GM12878 (cell line): ENCODE measurements around the gene THRAP3.

ENCODE experiments used
- ATF2 ChIP-seq: IDR thresholded peaks from 2 replicates; pipeline ENCODE4 v1.6.1; 2012; ENCODE audit warnings: low read length, inconsistent platforms
- CTCF ChIP-seq, 3 experiments: IDR thresholded peaks in 2 of 3; conservative IDR thresholded peaks in 1 of 3; 2 replicates each; pipeline ENCODE4 v1.5.1; 2011; ENCODE audit warnings: low read depth in 3 of 3, low read length in 3 of 3, mild to moderate bottlenecking in 3 of 3, control low read depth in 2 of 3, moderate library complexity in 2 of 3, inconsistent platforms in 1 of 3, mixed read lengths in 1 of 3; ENCODE audit not compliant: control insufficient read depth in 2 of 3, insufficient read depth in 1 of 3; ENCODE audit errors: extremely low read depth in 1 of 3
- EP300 ChIP-seq, 2 experiments: fragments of 150-350 bp in 1 of 2; IDR thresholded peaks; 2 replicates each; pipeline ENCODE4 v1.6.1; 2011 to 2012; ENCODE audit warnings: low read depth in 2 of 2, low read length in 2 of 2, borderline replicate concordance in 1 of 2, improper control_type of control experiment in 1 of 2, inconsistent platforms in 1 of 2; ENCODE audit not compliant: control insufficient read depth in 1 of 2
- EZH2 ChIP-seq: IDR thresholded peaks from 2 replicates; pipeline ENCODE4 v1.6.1; 2012; ENCODE audit warnings: low read depth, mild to moderate bottlenecking, control low read depth, inconsistent platforms, low read length, borderline replicate concordance; ENCODE audit not compliant: control insufficient read depth
- FOXM1 ChIP-seq: IDR thresholded peaks from 2 replicates; pipeline ENCODE4 v1.6.1; 2012; ENCODE audit warnings: low read depth, mild to moderate bottlenecking, inconsistent platforms, low read length, moderate library complexity
- NFIC ChIP-seq: IDR thresholded peaks from 2 replicates; pipeline ENCODE4 v1.6.1; 2012; ENCODE audit warnings: low read depth, mild to moderate bottlenecking, inconsistent platforms, low read length, moderate library complexity
- NFYB ChIP-seq: IDR thresholded peaks from 2 replicates; pipeline ENCODE4 v1.6.1; 2011; ENCODE audit warnings: low read depth, mild to moderate bottlenecking, low read length, improper control_type of control experiment, moderate library complexity; ENCODE audit not compliant: insufficient read depth
- TAF1 ChIP-seq: IDR thresholded peaks from 2 replicates; pipeline ENCODE4 v1.6.1; 2011; ENCODE audit warnings: mild to moderate bottlenecking, low read depth, low read length, borderline replicate concordance
- TBL1XR1 ChIP-seq: IDR thresholded peaks from 2 replicates; pipeline ENCODE4 v1.6.1; 2012; ENCODE audit warnings: low read depth, low read length, improper control_type of control experiment
- ZBTB33 ChIP-seq: fragments of 450-650 bp; IDR thresholded peaks from 2 replicates; pipeline ENCODE4 v1.6.1; 2017; ENCODE audit warnings: mild to moderate bottlenecking
- ZNF622 ChIP-seq: fragments of 450-650 bp; IDR thresholded peaks from 2 replicates; pipeline ENCODE4 v1.6.1; 2017; ENCODE audit warnings: mild to moderate bottlenecking, inconsistent platforms
- TF ChIP-seq, protein P1 (sequence below): IDR thresholded peaks from 2 replicates; pipeline ENCODE4 v1.6.1; 2011; ENCODE audit warnings: borderline replicate concordance, low read depth, mild to moderate bottlenecking, moderate library complexity, low read length; ENCODE audit not compliant: insufficient read depth, poor library complexity, severe bottlenecking

DNA sequence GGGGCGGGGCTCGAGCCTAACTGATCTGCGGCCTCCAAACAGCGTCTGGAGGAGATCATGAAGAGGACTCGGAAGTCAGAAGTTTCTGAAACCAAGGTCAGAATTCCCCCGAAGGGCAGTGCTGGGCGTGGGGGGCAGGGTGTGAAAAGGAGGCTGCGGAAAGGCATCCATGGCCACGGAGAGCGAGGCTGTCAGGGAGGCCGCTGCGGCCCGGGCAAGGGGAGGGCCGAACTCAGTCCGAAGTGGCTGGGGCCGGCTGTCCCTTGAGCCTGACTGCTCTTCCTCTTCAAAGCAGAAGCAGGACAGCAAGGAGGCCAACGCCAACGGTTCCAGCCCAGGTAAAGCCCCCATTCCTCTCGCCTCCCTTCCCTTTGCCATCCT is 45.0 kb upstream of the THRAP3 start:
- TF ChIP-seq TAF1 (no peak), ZNF622 (no peak), CTCF (IDR thresholded peaks at IDR 0.05 in 2 of 3, conservative IDR thresholded peaks at IDR 0.05 in 1 of 3; ENCODE audit: control insufficient read depth in 2 of 3, extremely low read depth in 1 of 3, insufficient read depth in 1 of 3, low read depth in 3 of 3, low read length in 3 of 3) (no peak), NFYB (no peak), NFIC (no peak), EZH2 (no peak), FOXM1 (no peak), TBL1XR1 (no peak), EP300 (IDR thresholded peaks at IDR 0.05; ENCODE audit: borderline replicate concordance in 1 of 2, control insufficient read depth in 1 of 2, low read depth in 2 of 2, low read length in 2 of 2) (no peak), ATF2 (no peak), ZBTB33 (no peak)
- TF ChIP-seq, protein P1, sequence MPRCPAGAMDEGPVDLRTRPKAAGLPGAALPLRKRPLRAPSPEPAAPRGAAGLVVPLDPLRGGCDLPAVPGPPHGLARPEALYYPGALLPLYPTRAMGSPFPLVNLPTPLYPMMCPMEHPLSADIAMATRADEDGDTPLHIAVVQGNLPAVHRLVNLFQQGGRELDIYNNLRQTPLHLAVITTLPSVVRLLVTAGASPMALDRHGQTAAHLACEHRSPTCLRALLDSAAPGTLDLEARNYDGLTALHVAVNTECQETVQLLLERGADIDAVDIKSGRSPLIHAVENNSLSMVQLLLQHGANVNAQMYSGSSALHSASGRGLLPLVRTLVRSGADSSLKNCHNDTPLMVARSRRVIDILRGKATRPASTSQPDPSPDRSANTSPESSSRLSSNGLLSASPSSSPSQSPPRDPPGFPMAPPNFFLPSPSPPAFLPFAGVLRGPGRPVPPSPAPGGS: no peak
